Endothelial cell (in vitro differentiated cells): ENCODE measurements around the gene MMP24. TPM values are rescaled to one million over a fixed set of nuclear protein-coding genes. Genes with fewer than 3 reads are reported as not detected.

Source experiments
- DNase-seq: peaks from one replicate; pipeline ENCODE4 v3.0.0; 2021; ENCODE audit warnings: low spot score
- H3K27ac Mint-ChIP-seq: one replicate; pipeline ENCODE4 v1.8.0; 2021; ENCODE audit warnings: mixed read lengths, inconsistent platforms; ENCODE audit not compliant: unreplicated experiment
- H3K27me3 Mint-ChIP-seq: one replicate; pipeline ENCODE4 v1.8.0; 2021; ENCODE audit warnings: mild to moderate bottlenecking, moderate library complexity, mixed read lengths, inconsistent platforms; ENCODE audit not compliant: unreplicated experiment
- H3K36me3 Mint-ChIP-seq: one replicate; pipeline ENCODE4 v1.8.0; 2021; ENCODE audit warnings: mild to moderate bottlenecking, low read depth, mixed read lengths, inconsistent platforms; ENCODE audit not compliant: unreplicated experiment
- H3K4me1 Mint-ChIP-seq: one replicate; pipeline ENCODE4 v1.8.0; 2021; ENCODE audit warnings: mild to moderate bottlenecking, mixed read lengths, inconsistent platforms; ENCODE audit not compliant: unreplicated experiment
- H3K4me3 Mint-ChIP-seq: one replicate; pipeline ENCODE4 v1.8.0; 2021; ENCODE audit warnings: mild to moderate bottlenecking, mixed read lengths, inconsistent platforms; ENCODE audit not compliant: unreplicated experiment
- H3K9me3 Mint-ChIP-seq: one replicate; pipeline ENCODE4 v1.8.0; 2021; ENCODE audit warnings: mixed read lengths, inconsistent platforms; ENCODE audit not compliant: unreplicated experiment
- total RNA-seq: library from RNA; stranded (reverse); fragmentation: NEBNext Ultra II Directional; extraction: Animal tissue kit (Norgen Biotek cat#: 25700); gene quantifications from one replicate; pipeline ENCODE4 v1.2.1, GENCODE V29; 2021; ENCODE audit not compliant: unreplicated experiment
- TF ChIP-seq, protein P1 (sequence below): fragments of 200-600 bp; sonication (generic); IDR thresholded peaks from one replicate; pipeline ENCODE4 v1.5.0; 2021; ENCODE audit warnings: antibody characterized with exemption; ENCODE audit not compliant: unreplicated experiment

Gene MMP24
- total RNA-seq, 1 donor from 2014 or later, result 9.1 TPM

DNA sequence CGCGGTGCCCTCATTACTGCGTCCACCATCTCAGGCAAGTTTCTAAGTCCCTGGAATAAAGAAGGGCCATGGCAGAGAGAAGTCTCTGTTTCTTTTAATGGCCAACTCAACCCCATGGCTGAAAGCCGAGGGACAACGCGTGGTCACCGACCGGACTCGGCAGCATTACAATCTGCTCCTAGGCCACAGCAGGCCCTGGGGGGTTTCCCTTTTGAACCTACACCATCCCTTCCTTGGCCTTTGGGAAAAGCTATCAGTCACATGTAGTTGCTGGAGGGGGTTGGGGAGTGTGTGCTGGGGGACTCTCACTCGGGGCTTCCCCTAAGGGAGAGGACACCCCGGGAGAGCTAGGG, 76.9 kb downstream of the MMP24 start:
- Mint-ChIP-seq H3K4me1 (peaks cover 14% of the 10 kb centered on the region), H3K4me3 (no peak overlapping the region), H3K27ac (no peak overlapping the region), H3K36me3 (peaks cover 6% of the 10 kb centered on the region), H3K9me3 (no peaks in the 10 kb centered on the region), H3K27me3 (peaks cover 19% of the 10 kb centered on the region)
- TF ChIP-seq, protein P1, sequence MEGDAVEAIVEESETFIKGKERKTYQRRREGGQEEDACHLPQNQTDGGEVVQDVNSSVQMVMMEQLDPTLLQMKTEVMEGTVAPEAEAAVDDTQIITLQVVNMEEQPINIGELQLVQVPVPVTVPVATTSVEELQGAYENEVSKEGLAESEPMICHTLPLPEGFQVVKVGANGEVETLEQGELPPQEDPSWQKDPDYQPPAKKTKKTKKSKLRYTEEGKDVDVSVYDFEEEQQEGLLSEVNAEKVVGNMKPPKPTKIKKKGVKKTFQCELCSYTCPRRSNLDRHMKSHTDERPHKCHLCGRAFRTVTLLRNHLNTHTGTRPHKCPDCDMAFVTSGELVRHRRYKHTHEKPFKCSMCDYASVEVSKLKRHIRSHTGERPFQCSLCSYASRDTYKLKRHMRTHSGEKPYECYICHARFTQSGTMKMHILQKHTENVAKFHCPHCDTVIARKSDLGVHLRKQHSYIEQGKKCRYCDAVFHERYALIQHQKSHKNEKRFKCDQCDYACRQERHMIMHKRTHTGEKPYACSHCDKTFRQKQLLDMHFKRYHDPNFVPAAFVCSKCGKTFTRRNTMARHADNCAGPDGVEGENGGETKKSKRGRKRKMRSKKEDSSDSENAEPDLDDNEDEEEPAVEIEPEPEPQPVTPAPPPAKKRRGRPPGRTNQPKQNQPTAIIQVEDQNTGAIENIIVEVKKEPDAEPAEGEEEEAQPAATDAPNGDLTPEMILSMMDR, result no peak
- DNase-seq, result no peak

DNA sequence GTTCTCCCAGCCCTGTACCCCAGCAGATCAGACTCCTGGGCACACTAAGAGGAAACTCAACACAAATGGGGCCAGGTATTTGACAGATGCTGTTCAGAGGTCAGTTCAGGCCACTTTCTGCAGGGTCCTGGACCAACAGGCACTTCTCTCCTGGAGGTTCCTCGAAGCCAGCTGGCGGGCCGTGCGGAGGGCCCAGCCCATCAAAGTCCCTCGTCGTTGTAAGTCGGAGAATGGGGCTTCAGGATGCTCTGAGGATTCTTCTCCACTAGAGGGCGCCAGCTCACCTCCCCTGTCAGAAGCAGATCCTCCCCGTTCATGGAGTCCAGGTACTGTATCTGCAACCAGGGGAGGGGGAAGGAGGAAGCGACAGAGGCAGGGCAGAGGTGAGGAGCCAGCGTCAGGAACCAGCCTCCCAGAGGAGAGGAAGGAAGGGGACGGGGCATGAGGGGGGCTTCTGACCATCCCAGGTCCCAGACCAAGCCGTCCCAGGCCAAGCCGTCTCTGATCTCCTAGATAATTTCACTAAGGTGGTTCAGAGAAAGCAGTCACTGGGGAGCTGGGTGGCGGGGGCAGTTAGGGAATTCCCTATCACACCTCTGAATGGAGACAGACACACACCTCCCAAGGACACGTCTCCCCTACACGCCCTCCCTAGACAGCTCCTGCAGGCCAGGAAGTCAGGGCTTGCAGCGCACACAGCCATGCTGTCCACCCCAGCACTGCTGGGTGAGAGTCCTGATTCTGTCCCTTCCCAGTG, 77.4 kb downstream of the MMP24 start:
- Mint-ChIP-seq H3K36me3 (peaks cover 3% of the 10 kb centered on the region), H3K27ac (no peak overlapping the region), H3K4me3 (no peak overlapping the region), H3K27me3 (peaks cover 17% of the 10 kb centered on the region), H3K4me1 (peaks cover 14% of the 10 kb centered on the region), H3K9me3 (no peaks in the 10 kb centered on the region)
- TF ChIP-seq, protein P1, result peak; percentile 84
- DNase-seq, result peak; percentile 86

DNA sequence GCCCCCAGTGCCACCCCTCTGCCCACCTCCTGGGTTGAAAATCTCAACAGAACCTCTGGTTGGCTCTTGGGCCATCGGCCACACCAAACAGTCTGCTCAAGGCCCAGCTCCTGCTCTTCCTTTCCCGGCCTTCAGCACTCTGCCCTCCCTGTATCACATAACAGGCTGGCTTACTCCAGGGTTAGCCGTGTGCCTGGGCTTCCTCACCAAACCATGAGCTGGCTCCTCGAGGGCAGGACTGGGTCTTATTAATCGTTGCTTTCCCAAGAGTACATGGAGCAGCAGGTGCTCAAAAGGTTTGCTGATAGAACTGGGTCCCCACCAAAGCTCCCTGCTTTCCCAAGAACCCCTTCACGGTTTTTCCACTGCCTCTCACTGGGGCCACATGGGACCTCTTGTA, 78.5 kb downstream of the MMP24 start:
- no peaks in the 10 kb centered on the region for H3K9me3 Mint-ChIP-seq
- peaks cover 9% of the 10 kb centered on the region for H3K4me1 Mint-ChIP-seq
- peaks cover 15% of the 10 kb centered on the region for H3K27me3 Mint-ChIP-seq
- no peak overlapping the region for H3K4me3 Mint-ChIP-seq
- DNase-seq, result no peak
- TF ChIP-seq, protein P1, result no peak
- H3K36me3 Mint-ChIP-seq, result peaks cover 3% of the 10 kb centered on the region
- H3K27ac Mint-ChIP-seq, result no peak overlapping the region

DNA sequence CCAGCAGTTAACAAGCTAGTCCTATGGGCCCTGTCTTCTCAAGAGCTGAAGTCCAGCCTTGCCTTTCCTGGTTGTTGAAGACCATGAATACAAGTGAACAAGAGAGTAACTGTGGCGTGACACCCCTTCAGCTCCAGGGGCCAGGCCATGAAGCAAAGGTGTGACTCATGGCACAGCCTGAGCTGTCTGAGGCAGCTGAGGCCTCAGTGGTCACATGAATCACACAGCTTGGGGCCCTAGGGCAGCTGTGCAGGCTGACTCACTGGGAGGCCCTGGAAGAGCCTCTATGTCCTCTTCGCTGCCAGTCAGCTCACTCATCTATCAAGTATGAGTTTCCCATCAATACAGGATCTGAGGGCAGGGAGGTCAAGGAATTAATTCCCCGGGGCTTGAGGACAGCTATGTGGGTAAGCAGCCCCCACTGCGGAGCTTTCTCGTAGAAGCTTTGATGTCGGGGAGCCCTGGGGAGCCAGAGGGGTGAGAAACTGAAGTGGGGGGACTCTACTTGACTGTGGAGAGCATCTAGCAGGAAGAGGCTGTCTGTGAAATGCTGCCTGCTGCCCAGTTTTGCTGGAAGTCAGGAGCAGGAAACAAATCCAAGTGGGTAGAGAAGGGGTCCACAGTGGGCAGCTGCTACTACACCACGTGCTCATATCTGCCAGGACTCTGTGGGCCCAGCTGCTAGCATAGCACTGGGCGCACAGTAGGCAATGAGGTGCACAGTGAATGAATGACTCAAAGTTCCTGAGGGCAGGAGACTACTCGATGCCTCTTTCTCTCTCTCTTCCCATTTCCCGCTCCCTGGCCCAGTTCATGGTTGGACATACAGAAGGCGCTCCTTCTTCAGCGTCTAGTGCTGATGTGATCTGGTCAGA, 79.4 kb downstream of the MMP24 start:
- Mint-ChIP-seq H3K4me1 (peaks cover 7% of the 10 kb centered on the region), H3K9me3 (no peaks in the 10 kb centered on the region), H3K4me3 (peak overlapping the region; percentile 47), H3K27me3 (peaks cover 14% of the 10 kb centered on the region), H3K27ac (no peak overlapping the region), H3K36me3 (peaks cover 3% of the 10 kb centered on the region)
- DNase-seq, result no peak
- TF ChIP-seq, protein P1, result no peak
